Activated CD8-positive, alpha-beta T cell treated with anti-CD3 and anti-CD28 coated beads for 36 hours (primary cell): Measurements from ENCODE around the gene KDM4C. TPM values are rescaled to one million over a fixed set of nuclear protein-coding genes. Genes with fewer than 3 reads are reported as not detected.

ENCODE experiments used
- ATAC-seq: fragments of 200-7000 bp; cut with Tn5 transposase; one replicate; pipeline ENCODE4 v1.10.0; 2021; ENCODE audit warnings: mild to moderate bottlenecking, moderate library complexity
- CTCF ChIA-PET: fragments of 350-600 bp; sonication (Branson Sonifier 250); formaldehyde crosslinking; loops from one replicate; lab custom pipeline; 2021; ENCODE audit warnings: antibody characterized with exemption; lab: Charles Lee
- POLR2A ChIA-PET: fragments of 350-600 bp; sonication (Branson Sonifier 250); formaldehyde crosslinking; loops from one replicate; lab custom pipeline; 2021; ENCODE audit warnings: antibody characterized with exemption; lab: Charles Lee
- DNase-seq: peaks from one replicate; pipeline ENCODE4 v3.0.0-alpha.2; 2020
- H3K27ac Mint-ChIP-seq: one replicate; pipeline ENCODE4 v1.8.0; 2021; ENCODE audit warnings: mild to moderate bottlenecking, mixed read lengths
- H3K27me3 Mint-ChIP-seq: one replicate; pipeline ENCODE4 v1.8.0; 2021; ENCODE audit warnings: mixed read lengths
- H3K36me3 Mint-ChIP-seq: one replicate; pipeline ENCODE4 v1.8.0; 2021; ENCODE audit warnings: low read depth, mixed read lengths
- H3K4me1 Mint-ChIP-seq: one replicate; pipeline ENCODE4 v1.8.0; 2021; ENCODE audit warnings: low read depth, mixed read lengths
- H3K4me3 Mint-ChIP-seq: one replicate; pipeline ENCODE4 v1.8.0; 2021; ENCODE audit warnings: mild to moderate bottlenecking, moderate library complexity, mixed read lengths
- H3K9me3 Mint-ChIP-seq: one replicate; pipeline ENCODE4 v1.8.0; 2021; ENCODE audit warnings: mixed read lengths
- intact Hi-C: fragments of 100-400 bp; cut with micrococcal nuclease; formaldehyde crosslinking; loops from one replicate; pipeline ENCODE4 v1.10.0; 2022
- total RNA-seq, 2 experiments: library from RNA; stranded (reverse); gene quantifications; one replicate each; pipeline ENCODE4 v1.2.3, GENCODE V29; 2021
- TF ChIP-seq, protein P1 (sequence below): fragments of 200-600 bp; IDR thresholded peaks from one replicate; pipeline ENCODE4 v1.8.0; 2022; ENCODE audit warnings: antibody characterized with exemption, mild to moderate bottlenecking

The KDM4C gene
- total RNA-seq, 2 experiments from 2014 or later: 31.1 to 32.9 TPM

DNA sequence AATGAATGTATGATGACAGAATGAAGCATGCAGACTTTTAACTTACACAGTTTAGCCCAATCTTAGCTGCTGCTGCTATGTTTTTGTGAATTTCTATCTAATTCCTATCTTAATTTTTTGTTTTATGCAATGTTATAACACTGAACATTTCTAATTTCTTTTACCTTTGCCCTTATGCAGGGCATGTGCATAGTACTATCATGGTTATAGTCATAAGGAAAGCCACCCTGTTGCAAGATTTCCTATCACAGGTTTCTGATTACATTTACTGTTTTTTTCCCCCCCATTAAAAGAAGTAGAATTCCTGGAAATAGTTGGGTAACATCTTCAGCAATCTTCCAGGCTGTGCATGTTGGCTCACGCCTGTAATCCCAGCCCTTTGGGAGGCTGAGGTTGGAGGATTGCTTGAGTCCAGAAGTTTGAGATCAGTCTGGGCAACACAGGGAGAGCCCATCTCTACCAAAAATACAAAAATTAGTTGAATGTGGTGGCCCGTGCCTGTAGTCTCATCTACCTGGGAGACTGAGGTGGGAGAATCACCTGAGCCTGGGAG is 164.4 kb downstream of the KDM4C start:
- CTCF ChIA-PET: no interaction called here
- Mint-ChIP-seq H3K36me3 (peaks cover 26% of the 10 kb centered on the region), H3K4me1 (peaks cover 57% of the 10 kb centered on the region), H3K27me3 (no peaks in the 10 kb centered on the region), H3K9me3 (peaks cover 3% of the 10 kb centered on the region), H3K27ac (no peak overlapping the region), H3K4me3 (no peak overlapping the region)
- no peak for DNase-seq
- POLR2A ChIA-PET: interaction anchor here (0.8 kb wide), 1 partner anchor 49 kb away, joined by 3 read pairs; no protein-coding TSS in a partner anchor
- intact Hi-C loops: no loop called here
- no peak for ATAC-seq
- TF ChIP-seq, protein P1, sequence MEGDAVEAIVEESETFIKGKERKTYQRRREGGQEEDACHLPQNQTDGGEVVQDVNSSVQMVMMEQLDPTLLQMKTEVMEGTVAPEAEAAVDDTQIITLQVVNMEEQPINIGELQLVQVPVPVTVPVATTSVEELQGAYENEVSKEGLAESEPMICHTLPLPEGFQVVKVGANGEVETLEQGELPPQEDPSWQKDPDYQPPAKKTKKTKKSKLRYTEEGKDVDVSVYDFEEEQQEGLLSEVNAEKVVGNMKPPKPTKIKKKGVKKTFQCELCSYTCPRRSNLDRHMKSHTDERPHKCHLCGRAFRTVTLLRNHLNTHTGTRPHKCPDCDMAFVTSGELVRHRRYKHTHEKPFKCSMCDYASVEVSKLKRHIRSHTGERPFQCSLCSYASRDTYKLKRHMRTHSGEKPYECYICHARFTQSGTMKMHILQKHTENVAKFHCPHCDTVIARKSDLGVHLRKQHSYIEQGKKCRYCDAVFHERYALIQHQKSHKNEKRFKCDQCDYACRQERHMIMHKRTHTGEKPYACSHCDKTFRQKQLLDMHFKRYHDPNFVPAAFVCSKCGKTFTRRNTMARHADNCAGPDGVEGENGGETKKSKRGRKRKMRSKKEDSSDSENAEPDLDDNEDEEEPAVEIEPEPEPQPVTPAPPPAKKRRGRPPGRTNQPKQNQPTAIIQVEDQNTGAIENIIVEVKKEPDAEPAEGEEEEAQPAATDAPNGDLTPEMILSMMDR: no peak

GRCh38 chr9:6922680-6923079 is 164.9 kb downstream of the KDM4C start:
- Mint-ChIP-seq H3K36me3 (peaks cover 22% of the 10 kb centered on the region), H3K9me3 (peaks cover under 1% of the 10 kb centered on the region), H3K4me3 (no peak overlapping the region), H3K27ac (no peak overlapping the region), H3K4me1 (peaks cover 53% of the 10 kb centered on the region), H3K27me3 (no peaks in the 10 kb centered on the region)
- TF ChIP-seq, protein P1: no peak
- POLR2A ChIA-PET: interaction anchor here (0.8 kb wide), 1 partner anchor 49 kb away, joined by 3 read pairs; no protein-coding TSS in a partner anchor
- intact Hi-C loops: no loop called here
- ATAC-seq (no peak), DNase-seq (no peak)
- CTCF ChIA-PET: no interaction called here

DNA sequence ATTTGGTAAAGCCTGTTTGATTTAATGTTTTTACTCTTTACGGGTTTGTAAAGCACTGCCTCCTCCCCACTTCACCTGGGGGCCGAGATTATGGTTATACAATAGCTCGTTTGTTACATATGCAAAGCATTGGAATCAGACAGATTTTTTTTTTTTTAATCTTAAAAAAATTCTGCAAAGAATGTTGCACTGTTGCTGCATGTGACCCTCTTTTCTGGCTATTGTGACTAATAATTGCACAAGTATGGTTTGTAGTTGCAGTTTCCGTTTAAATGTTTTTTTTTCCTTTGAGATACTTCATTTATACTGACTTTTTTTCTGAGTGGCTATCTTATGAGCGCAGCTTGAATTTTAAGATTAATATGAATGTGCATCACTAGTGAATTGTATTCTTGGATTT is 165.3 kb downstream of the KDM4C start:
- no peaks in the 10 kb centered on the region for H3K9me3 Mint-ChIP-seq
- H3K36me3 Mint-ChIP-seq: peaks cover 20% of the 10 kb centered on the region
- POLR2A ChIA-PET: interaction anchor here (0.8 kb wide), 1 partner anchor 50 kb away, joined by 3 read pairs; no protein-coding TSS in a partner anchor
- no peaks in the 10 kb centered on the region for H3K27me3 Mint-ChIP-seq
- H3K4me1 Mint-ChIP-seq: peaks cover 57% of the 10 kb centered on the region
- H3K27ac Mint-ChIP-seq: peak overlapping the region; percentile 8
- H3K4me3 Mint-ChIP-seq: no peak overlapping the region
- CTCF ChIA-PET: no interaction called here
- ATAC-seq (no peak), DNase-seq (no peak)
- intact Hi-C loops: no loop called here
- TF ChIP-seq, protein P1: no peak

DNA sequence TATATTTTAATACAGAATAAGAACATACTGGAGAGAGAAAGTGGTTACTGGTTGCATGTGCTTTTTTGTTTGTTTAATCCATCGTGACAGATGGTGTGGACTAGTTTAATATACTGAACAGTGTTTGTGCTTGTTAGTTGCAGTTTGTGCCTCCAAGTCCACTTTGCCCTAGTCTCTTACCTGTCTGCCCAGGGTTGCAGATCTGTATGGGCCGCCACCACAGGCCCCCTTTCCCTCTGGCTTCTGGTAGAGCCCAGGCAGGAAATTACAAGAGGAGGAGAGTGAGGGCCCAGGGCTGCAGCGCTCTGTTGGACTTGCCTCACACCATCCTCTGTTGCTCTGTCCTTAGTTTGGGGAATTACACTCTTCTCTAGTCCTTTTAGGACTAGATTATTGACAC is 166.4 kb downstream of the KDM4C start:
- TF ChIP-seq, protein P1: no peak
- intact Hi-C loops: no loop called here
- Mint-ChIP-seq H3K9me3 (no peaks in the 10 kb centered on the region), H3K4me1 (peaks cover 58% of the 10 kb centered on the region), H3K27ac (no peak overlapping the region), H3K4me3 (no peak overlapping the region), H3K27me3 (no peaks in the 10 kb centered on the region), H3K36me3 (peaks cover 17% of the 10 kb centered on the region)
- ATAC-seq (no peak), DNase-seq (no peak)
- ChIA-PET POLR2A (no interaction called here), CTCF (no interaction called here)

DNA sequence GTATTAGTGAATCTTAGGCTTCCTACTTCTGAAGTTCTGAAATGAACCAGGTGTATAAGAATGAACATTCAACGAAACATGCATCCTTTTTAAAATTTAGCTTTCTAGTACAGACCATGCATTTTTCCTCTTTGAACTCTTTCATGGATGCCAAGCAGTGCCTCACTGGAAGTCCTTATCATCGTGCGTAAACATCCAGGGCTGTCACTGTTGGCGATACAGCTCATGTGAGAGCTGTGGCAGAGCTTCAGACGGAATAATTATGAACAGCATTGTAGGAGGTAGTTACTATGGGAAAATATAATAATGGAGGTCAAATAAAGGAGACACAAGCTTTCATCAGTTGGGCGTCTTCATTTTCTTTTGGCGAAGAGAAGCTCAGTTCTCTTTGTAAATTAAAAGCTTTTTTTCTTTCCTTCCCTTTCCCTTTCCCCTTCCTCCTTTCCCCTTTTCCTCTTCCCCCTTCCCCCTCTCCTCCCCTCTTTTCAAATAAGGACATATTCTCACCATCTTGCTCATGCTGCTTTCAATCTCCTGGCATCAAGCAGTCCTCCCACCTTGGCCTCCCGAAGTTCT is 167.3 kb downstream of the KDM4C start:
- Mint-ChIP-seq H3K9me3 (no peaks in the 10 kb centered on the region), H3K27me3 (no peaks in the 10 kb centered on the region), H3K4me1 (peaks cover 62% of the 10 kb centered on the region), H3K4me3 (no peak overlapping the region), H3K27ac (no peak overlapping the region), H3K36me3 (peaks cover 17% of the 10 kb centered on the region)
- TF ChIP-seq, protein P1: no peak
- POLR2A ChIA-PET: no interaction called here
- CTCF ChIA-PET: interaction anchor here (1.7 kb wide), 1 partner anchor 16 kb away, joined by 4 read pairs; no protein-coding TSS in a partner anchor
- intact Hi-C loops: no loop called here
- DNase-seq (no peak), ATAC-seq (no peak)
